KMS-11 (cell line): Measurements from ENCODE around the gene CYP2E1.

Source experiments
- H2AFZ ChIP-seq: fragments of 200-600 bp; sonication (generic); 2 replicates; pipeline ENCODE4 v1.6.1; 2016; ENCODE audit warnings: antibody characterized with exemption, mixed run types, low read depth
- H3K27ac ChIP-seq: fragments of 200-600 bp; sonication (generic); 2 replicates; pipeline ENCODE4 v1.6.1; 2016; ENCODE audit warnings: mild to moderate bottlenecking, mixed run types
- H3K27me3 ChIP-seq: fragments of 200-600 bp; sonication (generic); 2 replicates; pipeline ENCODE4 v1.6.1; 2017; ENCODE audit warnings: mild to moderate bottlenecking, low read depth, mixed run types, moderate library complexity; ENCODE audit not compliant: insufficient read depth
- H3K36me3 ChIP-seq: fragments of 200-600 bp; sonication (generic); 2 replicates; pipeline ENCODE4 v1.6.1; 2017; ENCODE audit warnings: mild to moderate bottlenecking, mixed run types; ENCODE audit not compliant: insufficient read depth
- H3K4me1 ChIP-seq: fragments of 200-600 bp; sonication (generic); 2 replicates; pipeline ENCODE4 v1.6.1; 2016; ENCODE audit warnings: mild to moderate bottlenecking, low read depth, mixed run types; ENCODE audit not compliant: poor library complexity, severe bottlenecking
- H3K4me2 ChIP-seq: fragments of 200-600 bp; sonication (generic); 2 replicates; pipeline ENCODE4 v1.7.0; 2016; ENCODE audit warnings: mild to moderate bottlenecking, mixed run types
- H3K4me3 ChIP-seq: fragments of 200-600 bp; sonication (generic); IDR thresholded peaks from 2 replicates; pipeline ENCODE4 v1.6.1; 2017; ENCODE audit warnings: low read depth, low read length, mixed read lengths; ENCODE audit not compliant: insufficient read depth
- H3K79me2 ChIP-seq: fragments of 200-600 bp; sonication (generic); 2 replicates; pipeline ENCODE4 v1.6.1; 2016; ENCODE audit warnings: low read depth, mixed run types; ENCODE audit not compliant: insufficient read depth
- H3K9ac ChIP-seq: fragments of 200-600 bp; sonication (generic); 2 replicates; pipeline ENCODE4 v1.6.1; 2016; ENCODE audit warnings: mild to moderate bottlenecking, mixed run types
- H4K20me1 ChIP-seq: fragments of 200-600 bp; sonication (generic); 2 replicates; pipeline ENCODE4 v1.6.1; 2016; ENCODE audit warnings: mild to moderate bottlenecking, mixed run types; ENCODE audit not compliant: insufficient read depth
- CTCF ChIP-seq: fragments of 200-600 bp; sonication (generic); conservative IDR thresholded peaks from 2 replicates; pipeline ENCODE4 v1.6.1; 2017; ENCODE audit warnings: low read depth, mild to moderate bottlenecking, antibody characterized with exemption, low read length, moderate library complexity, mixed read lengths

CYP2E1 gene

GRCh38 chr10:133530506-133530905, 3.3 kb downstream of the CYP2E1 start:
- Histone ChIP-seq H3K36me3 (no peaks in the 10 kb centered on the region), H3K4me3 (no peak overlapping the region), H4K20me1 (no peaks in the 10 kb centered on the region), H3K4me2 (no peak overlapping the region), H3K79me2 (no peaks in the 10 kb centered on the region), H3K9ac (no peak overlapping the region), H3K27me3 (peaks cover 9% of the 10 kb centered on the region; the same call in 1 of the 2 replicates), H3K27ac (no peak overlapping the region), H3K4me1 (no peaks in the 10 kb centered on the region), H2AFZ (no peak overlapping the region)
- TF ChIP-seq CTCF, result no peak

GRCh38 chr10:133532871-133533270, 5.7 kb downstream of the CYP2E1 start:
- H3K9ac ChIP-seq, result no peak overlapping the region
- H3K4me1 ChIP-seq, result no peaks in the 10 kb centered on the region
- H4K20me1 ChIP-seq, result no peaks in the 10 kb centered on the region
- no peak overlapping the region for H3K4me3 ChIP-seq
- no peak overlapping the region for H3K27ac ChIP-seq
- H3K79me2 ChIP-seq, result no peaks in the 10 kb centered on the region
- no peaks in the 10 kb centered on the region for H3K36me3 ChIP-seq
- no peak overlapping the region for H3K4me2 ChIP-seq
- H2AFZ ChIP-seq, result no peak overlapping the region
- no peak for TF ChIP-seq CTCF
- peaks cover 9% of the 10 kb centered on the region; the same call in 1 of the 2 replicates for H3K27me3 ChIP-seq

GRCh38 chr10:133534417-133534816, 7.3 kb downstream of the CYP2E1 start:
- Histone ChIP-seq H2AFZ (no peak overlapping the region), H3K4me1 (no peaks in the 10 kb centered on the region)

GRCh38 chr10:133536198-133536597, 9.0 kb downstream of the CYP2E1 start:
- Histone ChIP-seq H3K36me3 (no peaks in the 10 kb centered on the region), H3K4me1 (no peaks in the 10 kb centered on the region), H3K79me2 (no peaks in the 10 kb centered on the region), H3K4me3 (no peak overlapping the region), H2AFZ (no peak overlapping the region), H3K9ac (no peak overlapping the region), H4K20me1 (no peaks in the 10 kb centered on the region), H3K27me3 (peaks cover 4% of the 10 kb centered on the region; the same call in 1 of the 2 replicates), H3K27ac (no peak overlapping the region), H3K4me2 (no peak overlapping the region)
- TF ChIP-seq CTCF, result no peak

More at GRCh38 chr10:133534417-133534816, 7.3 kb downstream of the CYP2E1 start:
- TF ChIP-seq CTCF, result no peak
- Histone ChIP-seq H3K27ac (no peak overlapping the region), H4K20me1 (no peaks in the 10 kb centered on the region), H3K27me3 (peaks cover 9% of the 10 kb centered on the region; the same call in 1 of the 2 replicates), H3K4me3 (no peak overlapping the region), H3K9ac (no peak overlapping the region), H3K4me2 (no peak overlapping the region), H3K79me2 (no peaks in the 10 kb centered on the region), H3K36me3 (no peaks in the 10 kb centered on the region)
